Measurements from ENCODE around the gene FLNC. TPM values are rescaled to one million over a fixed set of nuclear protein-coding genes. Genes with fewer than 3 reads are reported as not detected.

The FLNC gene, protein sequence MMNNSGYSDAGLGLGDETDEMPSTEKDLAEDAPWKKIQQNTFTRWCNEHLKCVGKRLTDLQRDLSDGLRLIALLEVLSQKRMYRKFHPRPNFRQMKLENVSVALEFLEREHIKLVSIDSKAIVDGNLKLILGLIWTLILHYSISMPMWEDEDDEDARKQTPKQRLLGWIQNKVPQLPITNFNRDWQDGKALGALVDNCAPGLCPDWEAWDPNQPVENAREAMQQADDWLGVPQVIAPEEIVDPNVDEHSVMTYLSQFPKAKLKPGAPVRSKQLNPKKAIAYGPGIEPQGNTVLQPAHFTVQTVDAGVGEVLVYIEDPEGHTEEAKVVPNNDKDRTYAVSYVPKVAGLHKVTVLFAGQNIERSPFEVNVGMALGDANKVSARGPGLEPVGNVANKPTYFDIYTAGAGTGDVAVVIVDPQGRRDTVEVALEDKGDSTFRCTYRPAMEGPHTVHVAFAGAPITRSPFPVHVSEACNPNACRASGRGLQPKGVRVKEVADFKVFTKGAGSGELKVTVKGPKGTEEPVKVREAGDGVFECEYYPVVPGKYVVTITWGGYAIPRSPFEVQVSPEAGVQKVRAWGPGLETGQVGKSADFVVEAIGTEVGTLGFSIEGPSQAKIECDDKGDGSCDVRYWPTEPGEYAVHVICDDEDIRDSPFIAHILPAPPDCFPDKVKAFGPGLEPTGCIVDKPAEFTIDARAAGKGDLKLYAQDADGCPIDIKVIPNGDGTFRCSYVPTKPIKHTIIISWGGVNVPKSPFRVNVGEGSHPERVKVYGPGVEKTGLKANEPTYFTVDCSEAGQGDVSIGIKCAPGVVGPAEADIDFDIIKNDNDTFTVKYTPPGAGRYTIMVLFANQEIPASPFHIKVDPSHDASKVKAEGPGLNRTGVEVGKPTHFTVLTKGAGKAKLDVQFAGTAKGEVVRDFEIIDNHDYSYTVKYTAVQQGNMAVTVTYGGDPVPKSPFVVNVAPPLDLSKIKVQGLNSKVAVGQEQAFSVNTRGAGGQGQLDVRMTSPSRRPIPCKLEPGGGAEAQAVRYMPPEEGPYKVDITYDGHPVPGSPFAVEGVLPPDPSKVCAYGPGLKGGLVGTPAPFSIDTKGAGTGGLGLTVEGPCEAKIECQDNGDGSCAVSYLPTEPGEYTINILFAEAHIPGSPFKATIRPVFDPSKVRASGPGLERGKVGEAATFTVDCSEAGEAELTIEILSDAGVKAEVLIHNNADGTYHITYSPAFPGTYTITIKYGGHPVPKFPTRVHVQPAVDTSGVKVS (N-terminal part only)
- 31.9 TPM for total RNA-seq

DNA sequence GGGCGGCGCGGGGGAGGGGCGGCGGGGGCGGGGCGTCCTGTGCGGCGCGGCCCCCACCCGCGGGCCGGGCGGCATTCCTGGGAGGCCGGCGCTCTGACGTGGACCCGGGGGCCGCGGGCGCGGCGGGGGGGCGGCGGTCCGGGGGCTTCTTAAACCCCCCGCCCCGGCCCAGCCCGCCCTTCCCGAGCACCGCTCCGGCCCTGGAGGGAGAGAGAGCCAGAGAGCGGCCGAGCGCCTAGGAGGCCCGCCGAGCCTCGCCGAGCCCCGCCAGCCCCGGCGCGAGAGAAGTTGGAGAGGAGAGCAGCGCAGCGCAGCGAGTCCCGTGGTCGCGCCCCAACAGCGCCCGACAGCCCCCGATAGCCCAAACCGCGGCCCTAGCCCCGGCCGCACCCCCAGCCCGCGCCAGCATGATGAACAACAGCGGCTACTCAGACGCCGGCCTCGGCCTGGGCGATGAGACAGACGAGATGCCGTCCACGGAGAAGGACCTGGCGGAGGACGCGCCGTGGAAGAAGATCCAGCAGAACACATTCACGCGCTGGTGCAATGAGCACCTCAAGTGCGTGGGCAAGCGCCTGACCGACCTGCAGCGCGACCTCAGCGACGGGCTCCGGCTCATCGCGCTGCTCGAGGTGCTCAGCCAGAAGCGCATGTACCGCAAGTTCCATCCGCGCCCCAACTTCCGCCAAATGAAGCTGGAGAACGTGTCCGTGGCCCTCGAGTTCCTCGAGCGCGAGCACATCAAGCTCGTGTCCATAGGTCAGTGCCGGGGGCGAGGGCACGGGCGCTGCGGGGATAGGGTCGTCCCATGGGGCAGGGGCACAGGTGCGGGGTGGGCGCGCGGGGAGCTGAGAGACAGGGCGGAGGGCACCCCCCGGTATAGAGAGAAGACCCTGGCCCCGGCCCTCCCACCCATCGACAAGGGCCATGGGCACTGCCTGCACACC, at the start of gene FLNC:
Gene FLNC (plus strand): TSS at position 176 of the 947 bp plus-strand sequence. CDS start 232 bp downstream, at position 408.
- Histone ChIP-seq H3K4me3 (peak within 1 kb of the TSS; percentile 58 to 64), H3K36me3 (no peaks in the 10 kb centered on the region), H3K27ac (peak within 1 kb of the TSS; percentile 85), H3K9me3 (no peaks in the 10 kb centered on the region), H3K27me3 (no peaks in the 10 kb centered on the region), H3K4me1 (peaks cover 48% of the 10 kb centered on the region)
- TF ChIP-seq POLR2AphosphoS5 (IDR thresholded peaks at IDR 0.05; ENCODE audit: insufficient read depth in 1 of 2, low read depth in 1 of 2) (peak in 1 of 2 donors; percentile 69), POLR2A (IDR thresholded peaks at IDR 0.05) (peak in 1 of 2 donors; percentile 4)
- TF ChIP-seq, protein P1, sequence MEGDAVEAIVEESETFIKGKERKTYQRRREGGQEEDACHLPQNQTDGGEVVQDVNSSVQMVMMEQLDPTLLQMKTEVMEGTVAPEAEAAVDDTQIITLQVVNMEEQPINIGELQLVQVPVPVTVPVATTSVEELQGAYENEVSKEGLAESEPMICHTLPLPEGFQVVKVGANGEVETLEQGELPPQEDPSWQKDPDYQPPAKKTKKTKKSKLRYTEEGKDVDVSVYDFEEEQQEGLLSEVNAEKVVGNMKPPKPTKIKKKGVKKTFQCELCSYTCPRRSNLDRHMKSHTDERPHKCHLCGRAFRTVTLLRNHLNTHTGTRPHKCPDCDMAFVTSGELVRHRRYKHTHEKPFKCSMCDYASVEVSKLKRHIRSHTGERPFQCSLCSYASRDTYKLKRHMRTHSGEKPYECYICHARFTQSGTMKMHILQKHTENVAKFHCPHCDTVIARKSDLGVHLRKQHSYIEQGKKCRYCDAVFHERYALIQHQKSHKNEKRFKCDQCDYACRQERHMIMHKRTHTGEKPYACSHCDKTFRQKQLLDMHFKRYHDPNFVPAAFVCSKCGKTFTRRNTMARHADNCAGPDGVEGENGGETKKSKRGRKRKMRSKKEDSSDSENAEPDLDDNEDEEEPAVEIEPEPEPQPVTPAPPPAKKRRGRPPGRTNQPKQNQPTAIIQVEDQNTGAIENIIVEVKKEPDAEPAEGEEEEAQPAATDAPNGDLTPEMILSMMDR (IDR thresholded peaks at IDR 0.05): no peak
- no peak for DNase-seq (ENCODE audit: extremely low spot score in 2 of 2)
- intact Hi-C loops (cut with DNase I): no loop called here

DNA sequence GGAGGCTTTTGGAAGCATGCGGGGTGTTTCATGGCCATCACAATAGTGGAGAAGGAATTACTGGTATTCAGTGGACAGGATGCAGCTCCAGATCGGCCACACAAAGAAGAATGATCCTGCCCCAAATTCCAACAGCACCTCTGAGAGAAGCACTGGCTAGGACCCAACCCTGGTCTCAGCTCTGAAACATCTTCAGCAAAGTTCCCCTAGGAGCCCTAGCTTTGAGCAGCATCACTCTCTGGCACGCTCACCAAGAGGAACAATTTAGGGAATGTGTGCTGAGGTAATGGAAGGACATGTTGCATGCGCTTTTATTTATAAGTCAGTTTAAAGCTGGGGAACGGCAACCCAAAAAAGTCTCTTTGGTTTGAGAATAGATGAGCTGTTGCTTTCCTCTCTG, 49.1 kb upstream of the FLNC start:
- DNase-seq (ENCODE audit: extremely low spot score in 2 of 2): no peak
- no peak overlapping the region for H3K27ac ChIP-seq
- intact Hi-C loops (cut with DNase I): no loop called here

DNA sequence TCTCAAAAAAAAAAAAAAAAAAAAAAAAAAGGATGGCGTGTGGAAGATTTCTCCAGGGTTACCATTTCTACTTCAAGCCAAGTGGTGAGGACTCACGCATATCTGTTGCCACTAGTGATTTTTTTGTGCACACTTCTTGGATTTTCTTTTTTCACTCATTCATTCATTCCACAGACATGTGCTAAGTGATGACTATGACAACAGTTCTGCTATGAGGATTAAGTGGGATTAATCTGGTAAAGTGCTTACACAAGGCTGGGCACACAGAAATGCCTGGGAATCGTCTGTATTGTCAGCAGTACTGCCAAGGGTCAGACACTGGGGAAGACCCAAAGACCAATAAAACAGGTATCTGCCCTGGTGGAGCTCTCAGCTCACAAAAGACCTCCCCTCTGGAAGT, 48.4 kb upstream of the FLNC start:
- no peaks in the 10 kb centered on the region for H3K36me3 ChIP-seq
- H3K27me3 ChIP-seq: no peaks in the 10 kb centered on the region
- no peak overlapping the region for H3K27ac ChIP-seq
- H3K4me3 ChIP-seq: no peak overlapping the region
- peaks cover 4% of the 10 kb centered on the region for H3K4me1 ChIP-seq
- DNase-seq (ENCODE audit: extremely low spot score in 2 of 2): no peak
- no peaks in the 10 kb centered on the region for H3K9me3 ChIP-seq
- intact Hi-C loops (cut with DNase I): no loop called here
- TF ChIP-seq POLR2AphosphoS5 (IDR thresholded peaks at IDR 0.05; ENCODE audit: insufficient read depth in 1 of 2, low read depth in 1 of 2) (no peak), POLR2A (IDR thresholded peaks at IDR 0.05) (no peak)
- TF ChIP-seq, protein P1 (IDR thresholded peaks at IDR 0.05): no peak

More for the DNA sequence above, 49.1 kb upstream of the FLNC start:
- Histone ChIP-seq H3K27me3 (no peaks in the 10 kb centered on the region), H3K4me1 (peaks cover 4% of the 10 kb centered on the region), H3K9me3 (no peaks in the 10 kb centered on the region), H3K36me3 (no peaks in the 10 kb centered on the region), H3K4me3 (no peak overlapping the region)
- TF ChIP-seq, protein P1 (IDR thresholded peaks at IDR 0.05): no peak
- no peak for TF ChIP-seq POLR2A (IDR thresholded peaks at IDR 0.05)
- TF ChIP-seq POLR2AphosphoS5 (IDR thresholded peaks at IDR 0.05; ENCODE audit: insufficient read depth in 1 of 2, low read depth in 1 of 2): no peak

DNA sequence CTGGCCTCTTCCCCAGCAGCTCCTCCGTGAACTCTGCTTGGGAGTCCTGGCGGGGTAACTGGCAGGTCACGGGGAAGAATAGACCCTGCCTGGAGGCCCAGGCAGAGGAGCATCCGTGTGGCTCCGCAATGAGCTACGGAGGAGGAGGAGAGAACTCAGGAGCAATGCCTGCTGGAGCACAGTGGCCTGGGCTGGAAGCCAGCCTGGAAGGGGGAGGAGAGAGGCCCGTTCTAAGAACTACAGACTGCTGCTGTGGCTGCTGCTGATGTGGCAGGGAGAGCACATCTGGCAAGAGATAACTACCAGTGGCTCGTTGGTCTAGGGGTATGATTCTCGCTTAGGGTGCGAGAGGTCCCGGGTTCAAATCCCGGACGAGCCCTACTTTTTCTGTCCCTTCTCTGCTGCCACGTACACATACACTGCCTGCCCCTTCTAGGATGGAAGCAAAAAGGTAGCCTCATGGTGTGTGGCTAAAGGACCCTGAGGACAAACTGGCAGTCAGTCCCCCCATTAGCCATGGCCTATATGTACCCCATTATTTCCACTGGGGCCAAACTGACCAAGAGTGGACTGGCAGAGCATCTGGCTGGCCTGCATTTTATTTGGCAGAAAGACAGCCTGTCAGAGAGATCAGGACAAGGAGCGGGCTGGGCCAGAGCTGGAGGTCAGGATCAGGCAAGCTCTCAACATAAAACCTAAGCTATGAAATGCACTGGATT, 46.9 kb upstream of the FLNC start:
- H3K4me1 ChIP-seq: peaks cover 4% of the 10 kb centered on the region
- H3K27ac ChIP-seq: peak overlapping the region; percentile 14
- DNase-seq (ENCODE audit: extremely low spot score in 2 of 2): no peak
- TF ChIP-seq POLR2A (IDR thresholded peaks at IDR 0.05) (no peak), POLR2AphosphoS5 (IDR thresholded peaks at IDR 0.05; ENCODE audit: insufficient read depth in 1 of 2, low read depth in 1 of 2) (peak; percentile 18 to 27)
- TF ChIP-seq, protein P1 (IDR thresholded peaks at IDR 0.05): no peak
- intact Hi-C loops (cut with DNase I): no loop called here
- H3K27me3 ChIP-seq: no peaks in the 10 kb centered on the region
- no peaks in the 10 kb centered on the region for H3K36me3 ChIP-seq
- no peak overlapping the region for H3K4me3 ChIP-seq
- H3K9me3 ChIP-seq: no peaks in the 10 kb centered on the region
